HG02623 (cell line): ENCODE results near the gene OSBPL7.
"Not testable (repeated sequence)": the region's sequence is repeated elsewhere in the genome, so short reads cannot be mapped to it uniquely, and the experiment has no call there.

Experiments
- ATAC-seq: cut with Tn5 transposase; IDR thresholded peaks from one replicate; pipeline ENCODE4 v1.9.1; 2021; ENCODE audit warnings: moderate library complexity; ENCODE audit not compliant: unreplicated experiment

OSBPL7 gene

GRCh38 chr17:47774987-47775580 is 46.5 kb downstream of the OSBPL7 start:
- ATAC-seq = no peak

GRCh38 chr17:47774331-47774730 is 47.3 kb downstream of the OSBPL7 start:
- ATAC-seq = no peak

GRCh38 chr17:47773649-47774048 is 47.9 kb downstream of the OSBPL7 start:
- ATAC-seq = not testable (repeated sequence)

GRCh38 chr17:47763913-47764582 is 57.5 kb downstream of the OSBPL7 start:
- no peak for ATAC-seq

GRCh38 chr17:47762728-47763127 is 58.9 kb downstream of the OSBPL7 start:
- no peak for ATAC-seq

- ATAC-seq = no peak
These were observed 61.0 kb downstream of the OSBPL7 start for GRCh38 chr17:47760409-47761140.

- no peak for ATAC-seq
These were observed 64.2 kb downstream of the OSBPL7 start for GRCh38 chr17:47757386-47757785.
